HFF-Myc (cell line): Measurements from ENCODE around the gene ELAVL3.
"Not testable (repeated sequence)": the region's sequence is repeated elsewhere in the genome, so short reads cannot be mapped to it uniquely, and the experiment has no call there.

ENCODE experiments used
- DNase-seq: peaks from one replicate; pipeline ENCODE4 v3.0.0-alpha.2; 2011; ENCODE audit warnings: low read depth; ENCODE audit errors: extremely low read depth
- H3K4me3 ChIP-seq: replicated peaks from 2 replicates; pipeline ENCODE4 v1.5.1; 2011; ENCODE audit warnings: low read depth, mild to moderate bottlenecking, control low read depth, low read length
- TF ChIP-seq, protein P1 (sequence below): IDR thresholded peaks from 2 replicates; pipeline ENCODE4 v1.5.1; 2012; ENCODE audit warnings: mild to moderate bottlenecking, low read depth, low read length, control low read depth; ENCODE audit errors: missing control alignments

The ELAVL3 gene

DNA sequence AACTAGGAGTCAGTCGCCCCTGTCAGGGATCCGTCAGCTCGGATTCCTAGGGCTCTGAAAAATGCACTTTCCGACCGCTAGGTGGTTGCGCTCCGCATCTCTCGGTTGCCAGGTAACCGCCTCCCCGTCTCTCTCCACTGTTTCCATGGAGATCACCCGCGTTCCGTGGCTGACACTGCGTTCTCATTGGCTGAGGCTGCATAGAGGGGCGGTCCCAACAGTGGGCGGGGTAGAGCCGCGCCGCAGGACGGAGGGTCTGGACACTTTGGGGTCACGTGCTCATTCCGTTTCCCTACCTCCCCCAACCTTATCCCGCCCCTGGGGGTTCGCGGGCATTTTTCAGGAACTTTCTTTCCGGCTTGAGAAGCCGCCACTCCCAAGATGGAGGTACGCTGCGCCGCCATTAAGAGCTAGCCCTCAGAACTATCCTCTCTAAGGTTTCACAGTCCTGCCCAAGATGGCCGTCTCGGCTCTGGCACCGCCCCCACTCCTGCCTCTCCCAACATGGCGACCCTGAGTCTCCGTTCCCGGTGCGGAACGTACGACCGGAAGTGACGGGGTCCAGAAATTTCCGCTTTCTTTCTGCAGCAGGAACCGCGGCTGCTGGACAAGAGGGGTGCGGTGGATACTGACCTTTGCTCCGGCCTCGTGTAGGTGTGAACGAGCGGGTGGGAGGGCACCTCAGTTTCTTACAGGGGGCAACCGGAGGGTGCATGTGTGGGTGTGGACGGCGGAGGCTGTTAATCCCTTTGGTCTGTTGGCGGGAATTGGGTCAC is 45.6 kb downstream of the ELAVL3 start, which contains the start of the genes ODAD3 and PRKCSH:
TSS of gene ODAD3 (minus strand) at position 65 of the 776 bp plus-strand sequence. CDS start 105 bp downstream, outside the sequence.
TSS of gene PRKCSH (plus strand) at position 579 of the 776 bp plus-strand sequence. CDS start 483 bp downstream, outside the sequence.
- peak within 1 kb of the TSS; percentile 98 for H3K4me3 ChIP-seq
- DNase-seq = peak; percentile 99
- TF ChIP-seq, protein P1, sequence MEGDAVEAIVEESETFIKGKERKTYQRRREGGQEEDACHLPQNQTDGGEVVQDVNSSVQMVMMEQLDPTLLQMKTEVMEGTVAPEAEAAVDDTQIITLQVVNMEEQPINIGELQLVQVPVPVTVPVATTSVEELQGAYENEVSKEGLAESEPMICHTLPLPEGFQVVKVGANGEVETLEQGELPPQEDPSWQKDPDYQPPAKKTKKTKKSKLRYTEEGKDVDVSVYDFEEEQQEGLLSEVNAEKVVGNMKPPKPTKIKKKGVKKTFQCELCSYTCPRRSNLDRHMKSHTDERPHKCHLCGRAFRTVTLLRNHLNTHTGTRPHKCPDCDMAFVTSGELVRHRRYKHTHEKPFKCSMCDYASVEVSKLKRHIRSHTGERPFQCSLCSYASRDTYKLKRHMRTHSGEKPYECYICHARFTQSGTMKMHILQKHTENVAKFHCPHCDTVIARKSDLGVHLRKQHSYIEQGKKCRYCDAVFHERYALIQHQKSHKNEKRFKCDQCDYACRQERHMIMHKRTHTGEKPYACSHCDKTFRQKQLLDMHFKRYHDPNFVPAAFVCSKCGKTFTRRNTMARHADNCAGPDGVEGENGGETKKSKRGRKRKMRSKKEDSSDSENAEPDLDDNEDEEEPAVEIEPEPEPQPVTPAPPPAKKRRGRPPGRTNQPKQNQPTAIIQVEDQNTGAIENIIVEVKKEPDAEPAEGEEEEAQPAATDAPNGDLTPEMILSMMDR = peak; percentile 81

GRCh38 chr19:11434703-11435056 is 46.2 kb downstream of the ELAVL3 start:
- peak overlapping the region; percentile 98 for H3K4me3 ChIP-seq
- DNase-seq = no peak
- TF ChIP-seq, protein P1 = no peak

DNA sequence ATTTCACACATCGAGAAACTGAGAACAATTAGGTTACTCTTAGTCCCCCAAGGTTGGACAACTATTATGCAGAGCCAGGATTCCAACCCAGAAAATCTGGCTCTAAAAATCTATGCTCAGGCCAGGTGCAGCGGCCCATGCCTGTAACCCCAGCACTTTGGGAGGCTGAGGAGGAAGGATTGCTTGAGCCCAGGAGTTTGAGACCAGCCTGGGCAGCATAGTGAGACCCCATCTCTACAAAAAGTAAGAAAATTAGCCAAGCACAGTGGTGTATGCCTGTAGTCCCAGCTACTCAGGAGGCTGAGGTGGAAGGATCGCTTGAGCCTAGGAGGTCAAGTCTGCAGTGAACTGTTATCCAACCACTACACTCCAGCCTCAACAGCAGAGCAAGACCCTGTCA is 47.3 kb downstream of the ELAVL3 start:
- not testable (repeated sequence) for H3K4me3 ChIP-seq, DNase-seq

DNA sequence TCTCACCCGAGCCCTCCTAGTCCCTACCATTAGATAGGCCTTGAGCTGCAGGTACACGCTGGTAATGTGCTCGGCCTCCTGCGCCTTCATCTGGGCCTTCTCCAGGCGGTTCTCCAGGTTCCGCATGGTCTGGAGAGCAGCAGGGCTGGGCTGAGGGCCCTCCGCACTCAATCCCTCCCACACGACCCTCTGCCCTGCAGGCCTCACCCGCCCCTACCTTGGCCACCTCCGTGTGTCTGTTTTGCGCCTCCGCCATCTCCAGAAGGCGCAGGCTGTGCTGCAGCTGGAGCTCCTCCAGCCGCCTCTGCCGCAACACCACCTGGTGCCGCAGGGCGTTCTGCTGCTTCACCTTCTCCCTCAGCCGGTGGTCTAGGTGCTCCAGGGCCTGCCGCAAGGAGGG is 54.2 kb downstream of the ELAVL3 start:
- no peak for DNase-seq
- no peak overlapping the region for H3K4me3 ChIP-seq
- TF ChIP-seq, protein P1 = no peak

DNA sequence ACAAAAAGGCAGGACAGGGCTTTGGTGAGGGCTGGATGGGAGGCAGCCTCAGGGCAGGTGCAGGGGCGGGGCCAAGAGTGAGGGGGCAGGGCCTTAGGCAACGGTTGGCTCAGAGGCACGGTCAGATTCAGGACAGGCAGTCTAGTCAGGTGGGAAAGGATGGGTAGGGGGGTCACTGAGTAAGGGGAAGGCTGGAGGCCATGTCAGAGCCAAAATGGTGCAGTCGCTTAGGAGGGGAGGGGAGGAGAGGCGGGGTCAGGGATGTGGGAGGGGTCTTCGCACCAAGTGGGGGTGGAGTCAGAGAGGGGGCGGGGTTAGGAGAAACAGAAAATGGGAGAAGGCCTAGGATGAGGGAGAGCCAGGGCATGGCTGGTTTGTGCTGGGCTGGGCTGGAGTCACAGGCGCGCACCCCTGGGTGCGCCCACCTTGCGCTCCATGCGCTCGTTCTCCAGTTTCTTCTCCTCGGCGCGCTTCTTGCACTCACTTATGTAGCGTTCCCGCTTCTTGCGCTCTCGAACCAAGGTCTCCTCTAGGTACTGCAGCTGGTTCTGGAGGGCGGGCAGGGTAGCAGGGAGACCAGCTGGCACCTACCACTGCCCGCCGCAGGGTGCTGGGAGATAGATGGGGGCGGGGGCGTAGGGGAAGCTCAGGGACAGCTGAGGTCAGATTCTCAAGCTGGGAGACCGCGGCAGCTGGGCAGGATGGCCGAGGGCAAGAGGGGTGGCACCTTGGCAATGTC is 55.0 kb downstream of the ELAVL3 start:
- TF ChIP-seq, protein P1 = no peak
- H3K4me3 ChIP-seq = no peak overlapping the region
- DNase-seq = no peak

DNA sequence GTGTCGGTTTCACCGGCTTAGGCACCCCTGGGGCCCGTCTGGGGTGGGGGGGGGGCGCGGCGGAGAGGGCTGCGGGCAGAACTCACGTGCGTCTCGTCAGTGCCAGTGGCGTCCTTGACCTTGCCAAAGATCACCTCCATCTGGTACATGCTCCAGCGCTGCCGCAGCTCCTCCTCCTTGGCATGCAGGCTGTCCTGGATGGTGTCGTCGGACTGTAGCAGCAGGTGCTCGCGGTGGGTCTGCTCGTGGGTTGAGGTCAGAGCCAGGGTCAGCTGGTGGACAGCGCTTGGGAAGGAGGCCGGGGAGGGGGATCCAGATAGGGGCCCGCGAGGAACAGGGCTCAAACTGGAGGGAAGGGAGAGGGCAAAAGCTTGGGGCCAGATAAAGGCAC is 57.1 kb downstream of the ELAVL3 start:
- H3K4me3 ChIP-seq = no peak overlapping the region
- TF ChIP-seq, protein P1 = no peak
- DNase-seq = no peak

DNA sequence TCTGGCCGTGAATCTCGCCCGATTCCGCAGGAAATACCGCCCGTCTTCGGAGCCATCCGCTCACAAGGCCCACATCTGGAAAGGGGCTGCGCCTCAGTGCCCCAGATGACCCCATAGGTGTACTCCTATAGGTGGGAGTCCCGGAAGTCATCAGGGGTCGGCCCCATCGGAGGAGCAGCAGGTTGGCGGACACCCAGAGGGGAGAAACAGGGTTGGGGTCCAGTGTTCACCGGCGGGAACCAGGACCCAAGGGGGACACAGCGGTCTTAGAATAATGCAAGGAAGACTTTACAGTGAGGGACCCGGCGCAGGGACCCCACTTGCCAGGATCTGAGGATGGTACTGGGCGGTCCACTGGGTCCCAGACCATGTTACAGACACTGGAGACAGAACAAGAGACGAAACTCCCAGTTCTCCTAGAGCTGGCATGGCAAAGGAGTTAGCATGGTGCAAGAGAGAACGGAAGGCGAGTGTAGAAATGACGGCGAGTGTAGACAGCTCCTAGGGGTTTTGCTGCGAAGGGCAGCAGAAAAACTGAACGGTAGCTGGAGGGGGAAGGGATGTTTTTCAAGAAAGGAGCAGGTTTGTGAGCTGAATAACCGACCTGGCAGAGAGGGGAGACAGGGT is 57.6 kb downstream of the ELAVL3 start:
- H3K4me3 ChIP-seq = no peak overlapping the region
- DNase-seq = no peak
- TF ChIP-seq, protein P1 = no peak
